HCT116 (cell line): Measurements from ENCODE around the gene AXIN1.

Experiments
- CTCF ChIP-seq, 3 experiments: fragments of 200-600 bp in 1 of 3; sonication (generic) in 1 of 3; IDR thresholded peaks in 2 of 3; conservative IDR thresholded peaks in 1 of 3; 2 replicates each; pipeline ENCODE4 v1.5.1; 2012 to 2017; ENCODE audit warnings: low read depth in 2 of 3, low read length in 2 of 3, antibody characterized with exemption in 1 of 3, borderline replicate concordance in 1 of 3, control low read depth in 1 of 3, mild to moderate bottlenecking in 1 of 3, mixed read lengths in 1 of 3, mixed run types in 1 of 3, moderate library complexity in 1 of 3; ENCODE audit not compliant: insufficient read depth in 1 of 3
- EGR1 ChIP-seq: IDR thresholded peaks from 2 replicates; pipeline ENCODE4 v1.6.1; 2012; ENCODE audit warnings: low read depth
- ELF1 ChIP-seq: IDR thresholded peaks from 2 replicates; pipeline ENCODE4 v1.6.1; 2012; ENCODE audit warnings: low read depth, borderline replicate concordance
- POLR2A ChIP-seq: IDR thresholded peaks from 2 replicates; pipeline ENCODE4 v1.7.0; 2011; ENCODE audit warnings: borderline replicate concordance; ENCODE audit not compliant: insufficient read depth, insufficient read length; ENCODE audit errors: extremely low read depth
- POLR2AphosphoS5 ChIP-seq: IDR thresholded peaks from 2 replicates; pipeline ENCODE4 v1.6.1; 2011; ENCODE audit warnings: mild to moderate bottlenecking, low read depth, low read length, moderate library complexity
- RAD21 ChIP-seq: IDR thresholded peaks from 2 replicates; pipeline ENCODE4 v1.6.1; 2012; ENCODE audit warnings: low read depth, mild to moderate bottlenecking
- YY1 ChIP-seq: IDR thresholded peaks from 2 replicates; pipeline ENCODE4 v1.6.1; 2011; ENCODE audit warnings: low read length, low read depth, moderate library complexity, mild to moderate bottlenecking; ENCODE audit not compliant: insufficient replicate concordance; ENCODE audit errors: extremely low read depth
- ZBTB33 ChIP-seq: IDR thresholded peaks from 2 replicates; pipeline ENCODE4 v1.6.1; 2011; ENCODE audit warnings: mild to moderate bottlenecking, low read length, moderate library complexity; ENCODE audit not compliant: insufficient replicate concordance; ENCODE audit errors: extremely low read depth
- ZFX ChIP-seq: fragments of 450-650 bp; IDR thresholded peaks from 2 replicates; pipeline ENCODE4 v1.6.1; 2017
- ZNF274 ChIP-seq: fragments of 200-500 bp; sonication (Bioruptor generic); IDR thresholded peaks from 2 replicates; pipeline ENCODE4 v1.6.1; 2014; ENCODE audit warnings: mild to moderate bottlenecking, low read depth, low read length, inconsistent platforms
- TF ChIP-seq, protein P1 (sequence below): IDR thresholded peaks from 2 replicates; pipeline ENCODE4 v1.6.1; 2012

DNA sequence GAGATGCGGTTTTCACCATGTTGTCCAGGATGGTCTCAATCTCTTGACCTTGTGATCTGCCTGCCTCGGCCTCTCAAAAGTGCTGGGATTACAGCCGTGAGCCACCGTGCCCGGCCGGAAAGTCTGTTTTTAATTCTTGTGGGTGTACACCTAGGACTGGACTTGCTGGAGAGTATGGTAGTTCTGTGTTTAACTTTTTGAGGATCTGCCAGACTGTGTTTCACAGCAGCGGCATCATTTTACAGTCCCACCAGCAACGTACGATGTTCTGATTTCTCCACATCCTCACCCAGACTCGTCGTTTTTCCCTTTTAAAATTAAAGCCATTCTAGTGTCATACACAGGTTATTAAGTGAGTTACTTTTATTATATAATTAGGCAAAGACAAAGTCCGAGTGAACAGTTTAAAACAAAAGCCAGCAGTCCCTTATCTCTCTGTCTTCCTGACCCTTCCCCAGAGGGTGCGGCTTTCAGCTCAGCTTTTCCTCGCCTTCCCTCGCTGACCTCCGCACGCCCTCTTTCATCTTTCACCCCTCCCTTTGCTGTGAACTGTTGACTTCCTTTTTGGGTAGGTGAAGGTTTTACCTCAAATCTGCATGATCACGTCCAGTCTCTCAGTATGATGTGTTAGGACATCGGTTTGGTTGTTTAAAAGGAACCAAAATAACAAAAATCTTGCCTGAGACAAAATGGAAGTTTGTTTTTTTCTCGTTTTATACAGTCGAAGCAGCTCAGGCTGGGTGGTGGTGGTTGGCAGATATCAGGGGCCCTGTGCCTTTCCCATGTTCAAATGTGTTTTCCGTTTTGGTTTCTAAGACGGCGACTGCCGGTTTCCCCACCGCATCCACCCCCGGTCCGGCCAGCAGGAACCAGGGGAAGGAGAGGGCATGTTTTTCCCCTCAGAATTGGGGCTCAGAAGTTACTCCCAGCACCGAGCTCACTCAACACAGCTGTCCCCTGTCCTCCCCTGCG, 99.9 kb downstream of the AXIN1 start:
- TF ChIP-seq, protein P1, sequence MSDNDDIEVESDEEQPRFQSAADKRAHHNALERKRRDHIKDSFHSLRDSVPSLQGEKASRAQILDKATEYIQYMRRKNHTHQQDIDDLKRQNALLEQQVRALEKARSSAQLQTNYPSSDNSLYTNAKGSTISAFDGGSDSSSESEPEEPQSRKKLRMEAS = no peak
- TF ChIP-seq POLR2AphosphoS5 = no peak
- no peak for TF ChIP-seq CTCF (IDR thresholded peaks at IDR 0.05 in 2 of 3, conservative IDR thresholded peaks at IDR 0.05 in 1 of 3; ENCODE audit: borderline replicate concordance in 1 of 3, insufficient read depth in 1 of 3, low read depth in 2 of 3, low read length in 2 of 3)
- TF ChIP-seq ZFX = no peak
- TF ChIP-seq POLR2A = no peak
- TF ChIP-seq RAD21 = no peak
- no peak for TF ChIP-seq ZBTB33
- no peak for TF ChIP-seq ELF1
- TF ChIP-seq YY1 = no peak
- no peak for TF ChIP-seq EGR1
- TF ChIP-seq ZNF274 = no peak
